Right ventricle myocardium inferior (tissue), 1 donor: ENCODE results near the gene ANGPTL8. TPM values are rescaled to one million over a fixed set of nuclear protein-coding genes. Genes with fewer than 3 reads are reported as not detected.

ENCODE experiments used
- ATAC-seq: fragments of 200-7000 bp; cut with Tn5 transposase; one replicate; pipeline ENCODE4 v1.9.1; 2020; ENCODE audit warnings: mild to moderate bottlenecking, moderate library complexity
- DNase-seq: peaks from one replicate; pipeline ENCODE4 v3.0.0; 2021; ENCODE audit errors: missing footprints
- intact Hi-C: fragments of 100-400 bp; cut with DNase I; formaldehyde crosslinking; loops from one replicate; pipeline ENCODE4 v1.11.0; 2022
- total RNA-seq: library from RNA; stranded (reverse); fragmentation: NEBNext Ultra II Directional; extraction: Animal tissue kit (Norgen Biotek cat#: 25700); gene quantifications from one replicate; pipeline ENCODE4 v1.2.1, GENCODE V29; 2021
- donor health status: DM: no; HTN: yes; CAD: no; lungs with severe emphysema.

The ANGPTL8 gene
- total RNA-seq, 1 donor from 2014 or later, result 0.87 TPM

DNA sequence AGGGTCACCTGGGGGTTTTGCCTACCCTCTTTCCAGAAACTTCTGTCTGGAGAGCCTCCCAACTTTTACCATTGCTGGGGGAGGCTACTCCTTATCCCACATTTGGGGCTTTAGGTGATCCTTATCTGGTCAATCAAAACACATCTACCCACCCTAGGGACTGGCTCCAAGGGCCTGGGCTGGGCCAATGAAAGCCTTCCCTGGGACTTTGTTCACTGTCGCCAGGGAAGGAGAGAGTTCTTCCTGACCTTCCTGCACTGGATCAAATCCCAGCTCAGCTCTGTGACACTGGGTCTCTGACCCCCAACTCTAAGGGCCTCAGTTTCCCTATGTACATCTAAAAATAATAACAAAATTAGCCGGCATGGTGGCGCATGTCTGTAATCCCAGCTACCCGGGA, 11.8 kb downstream of the ANGPTL8 start:
- ATAC-seq (no peak), DNase-seq (no peak)
- intact Hi-C loops, result no loop called here

- ATAC-seq (no peak), DNase-seq (no peak)
- intact Hi-C loops, result no loop called here
These were observed 12.4 kb downstream of the ANGPTL8 start for GRCh38 chr19:11251650-11252314.

DNA sequence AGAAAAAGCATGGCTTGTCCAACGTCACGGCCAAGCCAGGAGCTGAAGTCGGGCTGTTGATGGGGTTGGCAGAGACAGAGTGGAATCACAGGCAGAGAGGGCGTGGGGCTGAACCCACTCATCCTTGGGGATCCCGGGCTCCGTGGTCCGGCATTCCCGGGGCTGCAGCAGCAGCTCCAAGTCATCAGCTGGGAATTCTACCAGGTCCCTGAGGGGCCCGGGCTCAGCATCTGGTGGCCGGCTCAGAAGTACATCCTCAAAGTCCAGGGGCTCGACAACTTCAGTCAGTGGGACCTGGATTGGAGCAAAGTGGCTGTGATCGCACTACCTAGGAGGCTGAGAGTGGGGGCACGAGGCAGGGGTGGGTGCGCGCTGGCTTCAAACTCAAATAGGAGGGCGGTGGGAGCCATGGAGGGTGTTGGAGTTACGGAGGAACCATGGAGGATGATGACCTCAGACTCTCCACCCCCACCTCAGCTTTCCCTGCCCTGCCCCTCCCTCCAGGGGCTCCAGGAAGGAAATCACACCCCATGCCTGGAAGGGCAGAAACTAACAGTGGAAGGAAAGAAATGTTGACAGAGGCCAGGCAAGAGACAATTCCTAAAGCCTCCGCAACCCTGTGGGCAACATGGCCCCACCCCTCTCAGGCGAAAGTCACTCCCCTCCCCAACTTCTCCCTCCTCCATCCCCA, 13.4 kb downstream of the ANGPTL8 start:
- intact Hi-C loops, result no loop called here
- ATAC-seq (no peak), DNase-seq (no peak)

DNA sequence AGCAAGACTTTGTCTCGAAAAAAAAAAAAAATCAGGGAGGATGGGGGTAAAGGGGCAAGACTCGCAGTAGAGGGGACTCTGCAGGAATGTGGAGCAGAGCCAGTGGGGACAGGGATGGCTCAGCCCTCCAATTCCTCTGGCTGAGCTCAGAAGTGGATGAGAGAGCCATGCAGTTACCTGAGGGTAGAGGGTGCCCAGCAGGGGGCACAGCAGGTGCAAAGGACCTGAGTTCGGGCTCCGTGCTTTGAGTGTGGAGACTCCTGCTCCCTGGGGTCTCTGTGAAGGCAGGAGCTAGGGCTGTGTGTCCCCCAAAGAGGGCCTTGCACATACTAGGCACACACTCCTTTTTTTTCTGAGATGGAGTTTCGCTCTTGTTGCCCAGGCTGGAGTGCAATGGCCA, 15.2 kb downstream of the ANGPTL8 start:
- DNase-seq, result no peak
- intact Hi-C loops, result no loop called here
- ATAC-seq, result no peak

DNA sequence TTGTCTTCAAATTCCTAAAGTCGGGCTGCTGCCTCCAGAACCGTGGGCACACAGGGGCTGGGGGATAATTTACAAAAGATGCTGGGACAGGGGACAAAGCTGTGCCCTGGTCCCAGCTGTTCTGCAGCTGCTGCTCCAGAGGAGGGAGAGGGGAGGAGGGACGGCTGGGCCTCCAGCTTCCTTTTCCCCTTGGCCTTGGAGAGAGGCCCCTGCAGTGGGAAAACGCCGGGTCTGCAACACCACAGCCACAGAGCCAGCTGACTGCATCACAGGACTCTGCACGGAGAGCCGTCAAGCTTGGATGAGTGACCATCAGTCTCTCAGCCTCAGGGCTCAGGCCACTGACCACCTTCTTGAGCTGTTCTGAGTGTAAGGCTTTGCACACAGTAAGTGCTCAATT, 16.8 kb downstream of the ANGPTL8 start:
- ATAC-seq (peak; percentile 85), DNase-seq (peak; percentile 78)
- intact Hi-C loops, result no loop called here

- ATAC-seq (no peak), DNase-seq (no peak)
- intact Hi-C loops, result no loop called here
These were observed 18.5 kb downstream of the ANGPTL8 start for GRCh38 chr19:11257846-11258380.

GRCh38 chr19:11260996-11261395, 21.6 kb downstream of the ANGPTL8 start:
- no peak for DNase-seq
- intact Hi-C loops, result no loop called here
- ATAC-seq, result no peak

- intact Hi-C loops, result no loop called here
- ATAC-seq (no peak), DNase-seq (no peak)
These were observed 22.1 kb downstream of the ANGPTL8 start for GRCh38 chr19:11261431-11261970.

DNA sequence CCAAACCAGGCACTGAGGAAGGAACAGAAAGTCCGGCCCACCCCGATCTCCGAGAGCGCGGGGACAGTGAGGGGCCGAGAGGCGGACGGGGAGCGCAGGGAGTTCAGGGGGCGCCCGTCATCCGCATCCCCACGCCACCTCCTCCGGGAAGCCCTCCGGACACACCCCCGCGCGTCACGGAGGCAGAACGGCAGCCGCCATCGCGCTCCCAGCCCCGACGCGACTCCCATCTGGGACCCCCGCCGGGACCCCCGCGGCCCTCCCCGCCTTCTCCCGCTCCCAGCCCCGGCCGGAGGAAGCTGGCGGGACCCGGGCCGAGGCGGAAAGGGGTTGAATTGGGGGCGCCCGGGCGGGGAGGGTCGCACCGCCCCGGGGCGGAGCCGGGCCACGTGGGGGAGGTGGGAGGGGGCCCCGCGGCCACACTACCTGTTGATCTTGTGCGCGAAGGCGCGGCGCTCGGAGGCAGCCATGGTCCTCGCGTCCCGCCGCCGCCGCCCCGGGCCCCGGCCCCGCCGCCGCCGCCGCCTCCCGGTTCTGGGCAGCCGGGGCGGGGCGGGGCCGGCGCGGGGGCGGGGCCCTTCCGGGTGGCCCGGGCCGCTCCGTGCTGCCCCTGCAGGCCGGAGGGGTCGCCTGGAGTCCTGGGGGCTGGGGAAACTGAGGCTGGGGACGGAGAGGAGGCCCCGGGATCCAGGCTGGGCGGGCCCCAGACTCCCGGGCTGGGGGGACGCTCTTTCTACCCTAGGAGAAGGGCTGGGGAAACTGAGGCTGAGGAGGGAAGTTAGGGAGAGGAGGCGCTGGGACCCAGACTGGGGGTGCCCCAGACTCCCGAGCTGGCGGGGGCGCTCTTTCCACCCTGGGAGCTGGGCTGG, 22.8 kb downstream of the ANGPTL8 start, which contains the start of gene DOCK6:
Gene DOCK6 (minus strand): TSS at position 554 of the 869 bp plus-strand sequence. CDS start 84 bp downstream, at position 470.
- intact Hi-C loops, result no loop called here
- ATAC-seq, result peak; percentile 68
- no peak for DNase-seq

GRCh38 chr19:11263726-11264125, 24.3 kb downstream of the ANGPTL8 start:
- intact Hi-C loops, result no loop called here
- ATAC-seq (no peak), DNase-seq (no peak)

- DNase-seq (no peak), ATAC-seq (no peak)
- intact Hi-C loops, result no loop called here
These were observed 25.2 kb downstream of the ANGPTL8 start for GRCh38 chr19:11264452-11265176.

GRCh38 chr19:11265177-11265784, 25.9 kb downstream of the ANGPTL8 start:
- ATAC-seq (no peak), DNase-seq (no peak)
- intact Hi-C loops, result no loop called here

DNA sequence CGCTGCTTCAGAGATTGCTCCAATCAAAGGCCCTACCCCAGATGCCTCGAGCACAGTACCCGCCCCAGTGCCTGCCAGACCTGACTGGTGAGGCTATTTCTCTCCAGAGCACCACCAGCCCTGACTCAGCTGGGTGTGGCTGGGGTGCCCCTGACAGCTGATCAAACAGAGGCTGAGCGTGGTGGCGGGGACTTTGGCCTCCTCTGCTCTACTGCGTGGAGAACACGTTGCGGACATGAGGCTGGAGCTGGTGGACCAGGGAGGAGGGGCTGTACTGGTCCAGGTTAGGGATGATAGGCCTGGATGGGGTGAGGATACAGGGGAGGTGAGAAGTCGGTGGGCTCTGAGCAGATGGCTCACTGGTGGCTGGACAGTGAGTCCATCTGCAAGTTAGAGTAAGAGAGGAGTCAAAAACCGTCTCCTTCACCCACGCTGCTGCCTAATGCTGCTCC, 26.4 kb downstream of the ANGPTL8 start:
- ATAC-seq (no peak), DNase-seq (no peak)
- intact Hi-C loops, result no loop called here

- no peak for DNase-seq
These were observed 28.1 kb downstream of the ANGPTL8 start for GRCh38 chr19:11267316-11268085.

DNA sequence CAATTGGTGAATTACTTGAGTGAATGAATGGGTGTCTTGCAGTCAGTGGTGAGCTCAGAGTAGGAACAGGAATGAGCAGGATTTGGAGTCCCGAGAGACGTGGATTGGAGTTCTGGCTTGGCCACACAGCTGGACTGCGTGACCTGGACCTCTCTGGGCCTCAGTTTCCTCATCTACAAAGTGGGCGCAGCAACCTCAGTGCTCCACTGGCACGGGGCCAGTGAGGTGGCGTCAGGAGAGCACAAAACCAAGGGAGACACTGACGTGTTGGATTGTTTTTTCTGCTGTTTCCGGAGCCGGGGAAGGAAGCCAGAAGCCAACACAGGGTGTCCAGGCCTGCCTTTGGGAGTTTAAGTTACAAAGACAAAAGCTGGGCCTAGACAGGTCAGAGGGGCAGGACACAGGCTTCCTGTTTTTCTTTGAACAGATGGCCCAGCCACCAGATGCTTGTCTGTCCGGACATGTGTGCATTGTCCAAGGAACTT, 29.4 kb downstream of the ANGPTL8 start:
- ATAC-seq (peak; percentile 87), DNase-seq (peak; percentile 87)
- intact Hi-C loops, result no loop called here

More at GRCh38 chr19:11267316-11268085, 28.1 kb downstream of the ANGPTL8 start:
- intact Hi-C loops, result no loop called here
- ATAC-seq, result no peak

- no peak for DNase-seq
- ATAC-seq, result no peak
- intact Hi-C loops, result no loop called here
These were observed 30.0 kb downstream of the ANGPTL8 start for GRCh38 chr19:11269408-11269807.

DNA sequence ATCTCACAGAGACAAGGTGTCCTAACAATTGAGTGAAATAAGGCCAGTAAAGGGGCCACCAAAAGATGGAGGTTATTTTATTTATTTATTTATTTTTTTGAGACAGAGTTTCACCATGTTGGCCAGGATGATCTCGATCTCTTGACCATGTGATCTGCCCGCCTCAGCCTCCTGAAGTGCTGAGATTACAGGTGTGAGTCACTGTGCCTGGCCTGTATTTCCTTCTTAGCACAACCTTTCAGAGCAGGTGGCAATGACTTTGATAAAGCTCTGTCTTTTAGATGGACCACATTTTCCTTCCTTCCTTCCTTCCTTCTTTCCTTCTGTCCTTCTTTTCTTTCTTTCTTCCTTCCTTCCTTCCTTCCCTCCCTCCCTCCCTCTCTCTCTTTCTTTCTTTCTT, 33.9 kb downstream of the ANGPTL8 start:
- intact Hi-C loops, result no loop called here
- ATAC-seq, result no peak
- DNase-seq, result no peak
